ENCODE results near the gene BPTF. TPM values are rescaled to one million over a fixed set of nuclear protein-coding genes. Genes with fewer than 3 reads are reported as not detected.
"Not testable (repeated sequence)": the region's sequence is repeated elsewhere in the genome, so short reads cannot be mapped to it uniquely, and the experiment has no call there.

BPTF gene
- polyA plus RNA-seq, 3 donors = 105 to 120 (median 109) TPM

DNA sequence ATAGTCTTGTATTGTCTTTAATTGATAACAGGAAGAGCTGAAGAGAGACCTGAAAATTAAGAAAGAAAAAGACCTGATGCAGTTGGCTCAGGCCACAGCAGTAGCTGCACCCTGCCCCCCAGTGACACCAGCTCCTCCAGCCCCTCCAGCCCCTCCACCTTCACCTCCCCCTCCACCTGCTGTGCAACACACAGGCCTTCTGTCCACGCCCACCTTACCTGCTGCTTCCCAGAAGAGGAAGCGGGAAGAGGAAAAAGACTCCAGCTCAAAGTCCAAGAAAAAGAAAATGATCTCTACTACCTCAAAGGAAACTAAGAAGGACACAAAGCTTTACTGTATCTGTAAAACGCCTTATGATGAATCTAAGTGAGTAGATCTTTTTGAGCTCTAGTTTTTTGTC, 134.2 kb downstream of the BPTF start:
- DNase-seq (ENCODE audit: low read depth in 3 of 3, low spot score in 2 of 3) = no peak

DNA sequence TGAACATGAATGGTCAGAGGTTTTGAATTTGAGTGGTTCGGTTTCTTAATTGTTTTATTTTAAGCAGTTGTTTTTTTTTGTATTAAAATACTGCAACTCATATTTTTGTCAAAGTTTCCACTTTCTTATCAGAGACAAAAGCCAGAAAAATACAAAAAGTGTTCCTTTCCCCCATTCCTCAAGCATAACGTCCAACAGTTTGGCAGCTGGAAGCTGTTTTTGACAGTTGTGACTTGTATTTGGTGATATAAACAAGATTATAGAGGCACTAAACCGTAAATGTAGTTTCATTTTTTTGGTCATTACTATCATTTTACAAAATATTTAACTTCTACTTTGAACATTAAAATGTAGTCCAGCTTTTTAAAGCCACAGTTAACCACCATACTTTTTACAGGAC, 135.0 kb downstream of the BPTF start:
- DNase-seq (ENCODE audit: low read depth in 3 of 3, low spot score in 2 of 3) = not testable (repeated sequence)

DNA sequence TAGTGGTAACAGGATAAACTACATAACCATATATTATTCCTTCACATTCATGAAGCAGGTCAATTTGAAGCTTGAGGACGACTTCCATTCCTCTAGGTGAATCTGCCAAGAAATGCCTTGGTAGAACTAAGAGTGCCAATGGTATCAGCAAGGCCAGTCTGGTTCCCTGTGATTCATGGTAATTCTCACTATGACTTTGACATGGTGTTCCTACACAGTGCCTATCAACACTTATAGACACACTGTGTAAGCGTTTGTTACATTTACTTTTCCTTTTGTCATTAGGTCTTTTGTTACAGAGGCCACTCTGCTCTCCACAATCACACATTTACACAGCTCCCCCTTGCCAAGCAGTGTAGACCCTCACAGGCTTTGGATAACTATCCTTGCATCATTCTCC, 136.9 kb downstream of the BPTF start:
- DNase-seq (ENCODE audit: low read depth in 3 of 3, low spot score in 2 of 3) = not testable (repeated sequence)

DNA sequence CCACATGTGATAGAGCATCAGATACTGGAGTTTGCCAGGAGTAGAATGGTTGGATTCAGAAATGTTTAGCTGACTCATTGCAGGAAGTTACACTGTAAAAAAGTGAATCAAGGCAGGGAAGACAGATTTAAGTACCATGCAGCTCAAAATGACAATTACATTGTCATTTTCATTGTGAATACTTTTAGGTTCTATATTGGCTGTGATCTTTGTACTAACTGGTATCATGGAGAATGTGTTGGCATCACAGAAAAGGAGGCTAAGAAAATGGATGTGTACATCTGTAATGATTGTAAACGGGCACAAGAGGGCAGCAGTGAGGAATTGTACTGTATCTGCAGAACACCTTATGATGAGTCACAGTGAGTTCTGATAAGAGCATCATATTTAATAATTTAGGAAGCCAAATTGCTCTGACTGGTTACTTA, 137.9 kb downstream of the BPTF start:
- peak in 2 of 3 donors; percentile 21 to 23 for DNase-seq (ENCODE audit: low read depth in 3 of 3, low spot score in 2 of 3)

DNA sequence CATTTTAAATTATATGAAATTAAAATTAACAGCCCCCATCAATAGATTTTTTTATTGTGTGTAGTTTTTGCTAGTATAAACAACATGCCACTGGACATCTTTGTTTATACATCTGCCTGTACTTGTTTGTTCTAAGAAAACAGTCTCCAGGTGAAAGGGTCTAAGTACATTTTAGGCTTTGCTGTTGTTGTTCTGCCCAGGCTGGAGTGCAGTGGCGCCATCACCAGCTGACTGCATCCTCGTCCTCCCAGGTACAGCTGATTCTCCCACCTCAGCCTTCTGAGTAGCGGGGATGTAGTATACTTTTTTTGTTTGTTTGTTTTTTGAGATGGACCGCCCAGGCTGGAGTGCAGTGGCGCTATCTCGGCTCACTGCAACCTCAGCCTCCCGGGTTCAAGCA, 145.5 kb downstream of the BPTF start:
- DNase-seq (ENCODE audit: low read depth in 3 of 3, low spot score in 2 of 3) = no peak

DNA sequence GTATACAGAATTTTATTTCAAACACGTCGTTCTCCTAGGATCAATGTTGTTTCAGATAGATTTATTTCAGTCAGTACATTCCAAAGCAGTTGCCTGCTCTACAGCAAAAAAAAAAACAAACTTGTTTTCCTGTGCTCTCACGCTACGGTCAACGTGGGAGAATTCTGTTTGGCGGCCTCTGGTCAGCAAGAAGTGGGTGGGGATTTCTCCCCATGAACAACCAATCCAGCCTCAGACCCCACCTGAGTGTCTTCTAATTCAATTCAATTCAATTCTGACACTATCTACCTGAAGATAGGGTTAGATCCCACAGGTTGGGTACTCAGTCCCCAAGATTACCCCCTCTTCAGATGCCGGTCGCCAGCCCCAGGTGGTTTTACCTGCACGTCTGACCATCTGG, 148.9 kb downstream of the BPTF start:
- DNase-seq (ENCODE audit: low read depth in 3 of 3, low spot score in 2 of 3) = no peak

DNA sequence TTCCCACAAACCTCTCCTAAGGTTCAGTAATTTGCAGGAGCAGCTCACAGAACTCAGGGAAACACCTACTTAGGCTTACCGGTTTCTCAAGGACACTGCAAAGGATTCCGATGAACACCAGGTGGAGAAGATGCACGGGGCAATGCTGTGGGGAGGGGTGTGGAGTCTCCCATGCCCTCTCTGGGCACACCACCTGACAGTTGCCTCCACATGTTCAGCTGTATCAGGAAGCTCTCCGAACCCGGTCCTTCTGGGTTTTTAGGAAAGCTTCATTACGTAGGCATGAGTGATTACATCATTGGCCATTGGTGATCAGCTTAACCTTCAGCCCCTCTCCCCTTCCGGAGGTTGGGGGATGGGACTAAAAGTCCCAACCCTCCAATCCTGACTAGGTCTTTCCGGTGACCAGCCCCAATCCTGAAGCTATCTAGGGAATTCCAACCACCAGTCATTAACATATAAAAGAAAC, 149.3 kb downstream of the BPTF start:
- DNase-seq (ENCODE audit: low read depth in 3 of 3, low spot score in 2 of 3) = no peak

DNA sequence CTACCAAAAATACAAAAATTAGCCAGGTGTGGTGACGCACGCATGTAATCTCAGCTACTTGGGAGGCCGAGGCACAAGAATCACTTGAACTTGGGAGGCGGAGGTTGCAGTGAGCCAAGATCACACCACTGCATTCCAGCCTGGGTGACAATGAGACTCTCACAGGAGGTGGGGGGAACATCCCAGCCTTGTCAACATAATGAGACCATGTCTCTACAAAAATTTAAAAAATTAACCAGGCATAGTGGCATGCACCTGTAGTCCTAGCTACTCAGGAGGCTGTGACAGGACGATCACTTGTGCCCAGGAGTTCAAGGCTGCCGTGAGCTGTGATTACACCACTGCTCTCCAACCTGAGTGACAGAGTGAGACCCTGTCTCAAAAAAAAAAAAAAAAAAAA, 151.0 kb downstream of the BPTF start:
- not testable (repeated sequence) for DNase-seq (ENCODE audit: low read depth in 3 of 3, low spot score in 2 of 3)

DNA sequence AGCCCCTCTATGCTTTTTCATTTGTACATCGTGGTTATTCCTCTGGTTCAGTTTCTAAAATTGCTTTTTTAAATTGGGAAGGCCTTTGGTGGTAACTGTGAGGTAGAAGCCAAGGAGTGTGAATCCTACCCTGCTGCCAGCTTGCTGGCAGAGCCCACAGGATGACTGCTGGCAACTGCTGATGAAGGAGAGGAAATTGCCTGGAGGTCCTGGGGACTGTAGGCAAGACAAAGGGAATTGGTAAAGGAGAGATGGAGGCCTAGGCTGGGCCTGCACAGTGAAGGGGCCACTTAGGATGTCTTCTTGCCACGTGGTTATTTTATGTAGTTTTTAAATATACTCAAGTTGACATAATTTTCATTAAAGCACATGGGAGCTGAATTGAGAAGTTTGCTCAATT, 155.2 kb downstream of the BPTF start:
- DNase-seq (ENCODE audit: low read depth in 3 of 3, low spot score in 2 of 3) = no peak

DNA sequence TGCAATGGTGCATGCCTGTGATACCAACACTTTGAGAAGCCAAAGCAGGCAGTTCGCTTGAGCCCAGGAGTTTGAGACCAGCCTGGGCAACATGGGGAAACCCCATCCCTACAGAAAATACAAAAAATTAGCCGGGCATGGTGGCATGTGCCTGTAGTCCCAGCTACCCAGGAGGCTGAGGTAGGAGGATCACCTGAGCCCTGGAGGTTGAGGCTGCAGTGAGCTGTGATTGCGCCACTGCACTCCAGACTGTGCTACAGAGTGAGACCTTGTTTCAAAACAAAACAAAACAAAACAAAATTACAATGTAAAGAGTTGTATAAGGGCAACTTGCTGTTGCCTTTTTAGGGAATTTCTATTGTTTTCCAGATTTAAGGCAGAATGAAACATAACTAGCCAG, 155.6 kb downstream of the BPTF start:
- DNase-seq (ENCODE audit: low read depth in 3 of 3, low spot score in 2 of 3) = not testable (repeated sequence)

DNA sequence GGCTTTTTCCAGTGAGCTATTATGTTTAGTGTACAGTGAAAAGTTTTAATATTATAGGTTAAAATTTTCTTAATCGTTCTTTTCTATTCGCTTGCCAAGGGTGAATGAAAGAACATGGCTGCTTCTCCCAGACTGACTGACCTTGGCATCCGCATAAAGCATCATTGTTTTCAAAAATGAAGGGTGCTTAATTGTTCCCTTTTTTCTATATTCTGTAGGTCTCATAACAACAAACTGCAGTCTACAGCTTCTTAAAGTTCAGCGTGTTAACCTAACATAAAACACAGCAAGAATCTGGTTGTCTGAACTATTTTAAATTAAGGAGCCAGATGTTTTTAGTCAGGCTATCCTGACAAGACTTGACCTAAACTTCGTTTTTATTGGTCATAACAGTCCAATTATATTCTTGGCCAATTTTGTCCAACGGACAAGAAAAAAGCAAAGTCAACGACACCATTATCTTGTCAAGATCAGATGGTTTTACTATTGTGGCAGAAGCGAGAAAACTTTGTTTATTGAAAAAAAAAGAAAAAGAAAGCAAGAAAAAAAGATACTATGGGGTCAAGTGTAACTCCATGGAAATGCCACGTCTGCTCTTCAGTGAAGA, 156.8 kb downstream of the BPTF start:
- DNase-seq (ENCODE audit: low read depth in 3 of 3, low spot score in 2 of 3) = no peak

DNA sequence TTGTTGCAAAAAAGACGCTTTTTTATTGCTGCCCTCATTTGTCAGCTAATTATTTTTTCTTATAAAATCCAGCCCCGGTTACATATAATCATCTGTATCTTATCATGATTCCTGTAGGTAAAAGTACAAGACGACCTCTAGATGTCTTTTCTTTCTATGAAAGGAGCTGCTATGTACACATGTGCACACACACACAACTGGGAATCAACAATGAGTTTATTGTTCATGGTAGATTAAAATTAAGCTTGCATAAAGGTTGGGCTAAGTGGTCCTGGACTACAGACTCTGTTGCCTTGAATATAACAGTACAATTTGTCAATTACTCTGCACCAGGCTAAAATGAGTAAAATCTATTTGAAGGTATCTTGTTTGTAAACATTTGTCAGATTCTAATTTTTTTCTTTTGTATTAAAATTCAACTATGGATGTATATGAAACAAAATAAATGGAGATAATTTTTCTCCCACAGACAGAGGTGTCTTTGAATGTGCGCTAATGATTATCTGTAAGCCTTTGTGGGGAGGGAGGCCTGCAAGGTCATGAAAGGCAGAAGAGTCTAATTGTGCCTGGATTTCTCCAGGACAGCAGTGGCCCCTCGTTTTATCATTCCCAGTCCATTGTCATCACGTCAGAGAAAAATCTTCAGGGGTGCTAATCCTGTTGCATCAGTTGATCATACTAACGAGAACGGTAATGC, 157.5 kb downstream of the BPTF start:
- no peak for DNase-seq (ENCODE audit: low read depth in 3 of 3, low spot score in 2 of 3)

DNA sequence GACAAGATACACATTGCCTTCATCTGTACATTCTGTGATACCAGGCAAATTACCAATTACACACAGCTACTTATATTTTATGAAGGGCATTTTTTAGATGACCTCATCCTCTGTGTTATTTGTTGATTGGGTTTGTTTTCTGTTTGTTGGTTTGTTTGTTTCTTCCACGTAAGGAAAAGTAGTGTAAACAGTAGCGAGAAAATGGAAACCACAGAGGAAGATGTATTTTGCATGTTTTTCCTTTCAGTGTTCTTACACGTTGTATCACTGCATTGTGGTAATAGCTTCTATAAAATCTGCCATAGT, 158.0 kb downstream of the BPTF start:
- no peak for DNase-seq (ENCODE audit: low read depth in 3 of 3, low spot score in 2 of 3)

DNA sequence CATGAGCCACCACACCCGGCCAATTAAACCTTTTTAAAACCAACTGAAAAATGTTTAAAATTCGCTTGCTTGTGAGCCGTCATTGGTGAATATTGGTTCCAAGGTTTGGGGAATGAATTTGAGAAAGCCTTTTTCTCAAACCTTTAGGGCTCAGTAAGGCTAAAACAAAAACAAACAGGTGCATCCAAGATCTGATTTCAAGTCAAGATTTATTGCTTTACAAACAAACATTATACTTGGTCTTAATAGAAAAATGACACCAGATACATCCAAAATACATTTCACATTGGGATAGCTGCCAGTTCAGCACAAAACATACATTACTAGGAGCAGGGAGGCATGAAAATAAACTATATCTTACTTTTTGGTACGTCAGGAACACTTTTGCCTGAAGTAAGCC, 165.6 kb downstream of the BPTF start:
- DNase-seq (ENCODE audit: low read depth in 3 of 3, low spot score in 2 of 3) = no peak

DNA sequence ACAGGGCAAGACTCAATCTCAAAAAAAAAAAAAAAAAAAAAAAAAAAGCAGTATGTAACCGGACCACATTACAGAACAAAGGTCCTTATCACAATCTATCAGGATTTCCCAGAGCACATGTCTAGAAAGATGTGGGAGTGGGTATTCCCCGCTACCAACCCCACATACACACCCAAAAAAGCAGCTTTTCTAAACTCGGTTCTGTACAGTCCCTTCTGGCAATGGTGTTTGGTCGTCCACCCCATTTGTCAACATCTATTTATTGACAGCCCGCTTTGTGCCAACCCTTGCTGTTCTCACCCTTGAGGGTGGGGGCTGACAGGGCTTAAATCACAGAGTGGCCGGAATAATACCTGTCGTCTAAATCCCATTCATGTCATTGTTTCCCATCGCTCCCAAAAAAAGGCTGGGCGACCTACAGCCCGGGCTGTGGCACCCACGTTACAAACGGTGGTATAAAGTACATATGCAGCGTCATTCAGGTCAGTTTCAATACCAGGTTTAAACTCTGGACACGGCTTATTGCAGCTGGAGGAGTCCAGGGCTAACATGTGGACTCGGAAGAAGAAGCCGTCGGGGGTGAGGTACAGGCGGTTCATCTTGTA, 167.3 kb downstream of the BPTF start:
- no peak for DNase-seq (ENCODE audit: low read depth in 3 of 3, low spot score in 2 of 3)

DNA sequence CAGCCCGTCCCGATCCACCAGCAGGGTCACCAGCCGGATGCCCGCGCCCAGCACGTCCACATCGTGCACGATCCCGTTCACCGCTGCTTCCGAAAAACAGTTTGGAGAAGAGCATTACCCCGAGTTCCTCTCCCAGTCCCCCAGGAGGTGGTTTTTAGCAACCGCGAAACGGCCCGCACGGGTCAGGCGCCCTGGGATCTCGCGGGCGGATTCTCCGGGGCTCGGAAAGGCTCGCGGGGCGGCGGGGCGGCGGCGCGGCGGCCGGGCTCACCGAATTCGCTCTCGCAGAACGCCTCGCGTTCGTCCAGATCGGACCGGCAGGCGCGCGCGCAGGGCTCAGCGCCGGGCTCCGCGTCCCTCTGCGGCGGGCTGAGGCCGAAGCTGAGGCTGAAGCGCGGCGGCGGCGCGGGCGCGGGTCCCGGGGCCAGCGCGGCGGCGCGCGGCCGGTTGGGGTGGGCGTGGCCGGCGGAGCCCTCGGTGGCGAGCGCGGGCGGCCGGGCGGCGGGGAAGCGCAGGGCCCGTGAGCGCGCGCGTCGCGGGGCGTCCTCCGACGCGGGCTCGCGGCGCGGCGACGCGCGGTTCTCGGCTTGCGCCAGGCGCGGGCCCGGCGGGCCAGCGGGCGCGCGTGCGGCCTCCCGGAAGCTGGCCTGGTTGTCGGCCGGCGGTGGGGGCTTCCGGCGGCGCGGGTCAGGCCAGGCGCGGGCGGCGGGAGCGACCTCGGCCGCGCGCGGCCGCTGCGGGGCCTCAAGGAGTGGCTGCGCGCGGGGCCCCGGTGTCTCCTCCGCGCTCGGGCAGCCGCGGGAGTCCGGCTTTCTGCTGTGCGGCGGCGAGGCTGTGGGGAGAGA, 168.1 kb downstream of the BPTF start:
- peak in 1 of 3 donors; percentile 74 for DNase-seq (ENCODE audit: low read depth in 3 of 3, low spot score in 2 of 3)

DNA sequence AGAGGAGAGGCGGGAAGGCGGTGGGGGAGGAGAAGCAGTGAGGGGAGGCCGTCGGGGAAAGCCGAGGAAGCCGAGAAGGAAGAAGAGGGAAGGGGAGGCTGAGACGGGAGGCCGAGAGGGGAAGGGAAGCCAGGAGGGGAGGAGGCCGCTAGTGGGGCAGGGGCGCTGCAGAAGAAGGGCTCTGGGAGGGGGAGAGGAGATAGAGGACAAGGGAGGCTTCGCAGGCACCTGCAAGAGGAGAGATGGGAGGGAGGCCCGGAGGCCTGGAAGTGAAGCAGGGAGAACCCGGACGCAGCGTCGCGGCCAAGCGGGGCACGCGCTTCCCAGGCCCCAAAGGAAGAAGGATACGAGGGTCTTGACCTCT, 168.7 kb downstream of the BPTF start:
- no peak for DNase-seq (ENCODE audit: low read depth in 3 of 3, low spot score in 2 of 3)

DNA sequence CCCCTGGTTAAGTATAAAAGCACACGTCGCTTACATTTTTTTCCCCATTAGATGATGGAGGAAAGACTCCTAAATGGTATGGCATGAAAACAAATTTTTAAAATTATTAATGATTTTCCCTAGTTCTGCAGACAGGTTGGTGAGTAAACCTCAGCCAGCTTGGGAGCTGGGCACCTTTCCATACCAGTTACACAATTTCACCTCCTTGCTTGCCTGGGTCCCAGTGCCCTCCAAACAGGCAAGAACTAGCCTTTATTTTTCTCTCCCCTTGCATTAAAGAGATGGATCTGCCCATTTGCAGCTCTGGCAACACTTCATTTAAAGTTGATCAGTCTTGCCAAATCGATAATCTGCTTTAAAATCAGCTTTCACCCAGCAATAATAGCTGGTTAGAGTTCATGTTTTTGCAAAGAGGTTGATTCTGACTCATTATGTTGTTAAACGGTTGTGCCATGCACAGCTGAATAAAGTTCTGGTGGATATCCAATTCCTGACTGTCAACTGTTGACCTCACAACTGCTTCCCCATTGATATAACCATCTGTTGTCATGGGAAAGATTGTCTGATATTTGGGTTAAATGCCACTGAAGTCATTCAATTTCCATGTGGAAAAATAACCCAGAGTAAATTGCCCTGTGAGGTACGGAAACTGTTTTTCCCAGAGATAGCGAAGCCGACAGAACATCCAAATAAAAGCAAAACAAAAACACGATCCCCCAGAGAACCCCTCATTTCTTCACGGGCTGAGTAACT, 169.7 kb downstream of the BPTF start:
- DNase-seq (ENCODE audit: low read depth in 3 of 3, low spot score in 2 of 3) = no peak

DNA sequence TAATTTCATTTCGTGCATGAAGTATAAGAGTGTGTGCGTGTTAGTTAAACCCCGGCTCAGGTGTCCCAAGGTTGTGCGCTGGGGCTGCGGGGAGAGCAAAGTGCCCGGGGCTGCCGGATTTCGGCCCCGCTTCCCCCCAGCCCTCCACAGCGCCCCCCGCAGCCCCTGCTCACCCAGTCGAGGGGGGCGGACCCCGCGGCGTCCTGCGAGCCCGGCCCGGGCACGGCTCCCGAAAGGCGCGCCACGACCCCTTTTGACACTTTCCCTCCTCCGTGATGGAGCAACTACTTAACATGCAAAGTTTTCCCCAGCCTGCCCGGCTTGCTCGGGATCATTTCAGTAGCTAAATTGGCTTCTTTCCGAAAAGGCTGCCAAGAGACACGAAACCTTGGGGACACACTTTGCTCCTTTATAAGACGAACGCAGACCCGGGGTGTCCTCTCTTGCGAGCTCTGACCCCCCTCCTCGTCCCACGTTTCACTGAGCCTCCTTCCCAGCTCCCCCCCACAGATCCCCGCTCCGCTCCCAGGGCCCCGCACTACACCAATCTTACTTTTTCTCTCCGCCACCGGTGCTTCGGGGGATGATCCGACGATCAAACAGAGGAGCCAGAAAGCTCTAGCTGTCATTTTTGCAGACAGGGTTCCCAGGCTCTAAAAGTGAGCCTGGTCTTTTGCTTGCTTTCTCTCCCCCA, 170.4 kb downstream of the BPTF start:
- DNase-seq (ENCODE audit: low read depth in 3 of 3, low spot score in 2 of 3) = no peak
